Vagina (tissue), 2 donors: Measurements from ENCODE around the gene MICAL2. TPM values are rescaled to one million over a fixed set of nuclear protein-coding genes. Genes with fewer than 3 reads are reported as not detected.

Source experiments
- DNase-seq, 2 donors: peaks; one replicate each; pipeline ENCODE4 v3.0.0-alpha.2; 2017; ENCODE audit errors: extremely low spot score in 2 of 2
- H3K27ac ChIP-seq: fragments of 200-600 bp; sonication (generic); one replicate; pipeline ENCODE4 v1.5.1; 2019
- H3K27me3 ChIP-seq: fragments of 200-600 bp; sonication (generic); one replicate; pipeline ENCODE4 v1.5.1; 2019
- H3K36me3 ChIP-seq, 2 donors: fragments of 200-600 bp; sonication (generic); one replicate each; pipeline ENCODE4 v1.5.1; 2017 to 2019
- H3K4me1 ChIP-seq: fragments of 200-600 bp; sonication (generic); one replicate; pipeline ENCODE4 v1.5.1; 2019
- H3K4me3 ChIP-seq, 2 donors: fragments of 200-600 bp; sonication (generic); 1 replicate in 1 of 2; 2 replicates in 1 of 2; pipeline ENCODE4 v1.5.1; 2016 to 2019
- H3K9me3 ChIP-seq: fragments of 200-600 bp; sonication (generic); one replicate; pipeline ENCODE4 v1.5.1; 2019
- POLR2A ChIP-seq, 2 donors: fragments of 450-650 bp; IDR thresholded peaks; one replicate each; pipeline ENCODE4 v1.6.1; 2017; ENCODE audit warnings: antibody characterized with exemption in 2 of 2, mild to moderate bottlenecking in 2 of 2, moderate library complexity in 2 of 2
- POLR2AphosphoS5 ChIP-seq, 2 donors: sonication (generic); formaldehyde crosslinking; IDR thresholded peaks; one replicate each; pipeline ENCODE4 v1.9.0; 2017; ENCODE audit warnings: antibody characterized with exemption in 2 of 2, mild to moderate bottlenecking in 2 of 2, low read depth in 1 of 2; ENCODE audit not compliant: insufficient read depth in 1 of 2
- intact Hi-C: fragments of 100-400 bp; cut with DNase I; formaldehyde crosslinking; loops from one replicate; pipeline ENCODE4 v1.15.1; 2023
- total RNA-seq: library from RNA; depleted of rRNA; stranded (reverse); fragments of >200 nt; gene quantifications from one replicate; pipeline ENCODE4 v1.2.3, GENCODE V29; 2016
- TF ChIP-seq, protein P1 (sequence below), 3 experiments: fragments of 450-650 bp in 2 of 3; fragments of 200-600 bp in 1 of 3; sonication (generic) in 1 of 3; IDR thresholded peaks; one replicate each; pipeline ENCODE4 v1.5.1; 2017 to 2019; ENCODE audit warnings: antibody characterized with exemption in 3 of 3, mild to moderate bottlenecking in 2 of 3, moderate library complexity in 2 of 3

MICAL2 gene
- total RNA-seq, 1 donor from 2014 or later: 41.7 TPM

DNA sequence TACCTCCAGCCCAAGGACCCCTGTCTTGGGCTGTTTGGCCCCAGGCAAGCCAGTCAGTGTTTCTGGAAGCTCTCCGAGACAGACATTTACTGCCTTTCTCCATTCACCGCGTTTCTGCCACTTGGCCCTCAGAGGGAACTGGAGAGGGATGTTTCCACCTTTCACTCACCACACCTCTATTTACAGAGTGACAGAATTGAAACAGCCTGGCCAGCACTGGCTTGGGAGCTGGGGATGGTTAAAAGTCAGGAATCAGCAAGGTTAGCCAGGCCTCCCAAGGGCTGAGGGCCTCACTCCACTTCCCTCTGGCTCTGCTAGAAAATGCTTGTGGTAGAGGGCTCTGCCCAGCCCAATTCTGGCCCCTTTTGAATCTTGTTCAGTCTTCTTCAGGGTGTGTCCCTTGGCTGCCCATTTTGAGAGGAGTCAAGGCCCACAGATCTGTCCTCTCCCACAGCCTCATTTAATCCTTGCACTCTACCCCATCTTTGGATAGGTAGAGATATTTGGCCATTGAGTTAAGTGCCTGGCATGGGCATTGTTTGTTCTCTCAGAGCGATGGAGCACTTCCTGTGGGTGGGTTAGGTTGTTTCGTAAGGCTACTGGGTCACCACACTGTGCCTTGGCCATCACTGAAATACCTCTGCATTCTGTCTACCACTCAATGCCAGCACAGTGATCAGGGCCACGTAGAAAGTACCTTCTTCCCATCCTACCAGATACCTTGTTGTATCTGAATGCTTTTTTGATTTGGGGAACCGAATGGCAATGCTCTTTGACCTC, 119.2 kb downstream of the MICAL2 start:
- no peaks in the 10 kb centered on the region for H3K27me3 ChIP-seq
- TF ChIP-seq, protein P1, sequence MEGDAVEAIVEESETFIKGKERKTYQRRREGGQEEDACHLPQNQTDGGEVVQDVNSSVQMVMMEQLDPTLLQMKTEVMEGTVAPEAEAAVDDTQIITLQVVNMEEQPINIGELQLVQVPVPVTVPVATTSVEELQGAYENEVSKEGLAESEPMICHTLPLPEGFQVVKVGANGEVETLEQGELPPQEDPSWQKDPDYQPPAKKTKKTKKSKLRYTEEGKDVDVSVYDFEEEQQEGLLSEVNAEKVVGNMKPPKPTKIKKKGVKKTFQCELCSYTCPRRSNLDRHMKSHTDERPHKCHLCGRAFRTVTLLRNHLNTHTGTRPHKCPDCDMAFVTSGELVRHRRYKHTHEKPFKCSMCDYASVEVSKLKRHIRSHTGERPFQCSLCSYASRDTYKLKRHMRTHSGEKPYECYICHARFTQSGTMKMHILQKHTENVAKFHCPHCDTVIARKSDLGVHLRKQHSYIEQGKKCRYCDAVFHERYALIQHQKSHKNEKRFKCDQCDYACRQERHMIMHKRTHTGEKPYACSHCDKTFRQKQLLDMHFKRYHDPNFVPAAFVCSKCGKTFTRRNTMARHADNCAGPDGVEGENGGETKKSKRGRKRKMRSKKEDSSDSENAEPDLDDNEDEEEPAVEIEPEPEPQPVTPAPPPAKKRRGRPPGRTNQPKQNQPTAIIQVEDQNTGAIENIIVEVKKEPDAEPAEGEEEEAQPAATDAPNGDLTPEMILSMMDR (IDR thresholded peaks at IDR 0.05): no peak
- TF ChIP-seq POLR2A (IDR thresholded peaks at IDR 0.05) (no peak), POLR2AphosphoS5 (IDR thresholded peaks at IDR 0.05; ENCODE audit: insufficient read depth in 1 of 2, low read depth in 1 of 2) (no peak)
- H3K4me1 ChIP-seq: peaks cover 7% of the 10 kb centered on the region
- H3K36me3 ChIP-seq: peaks cover 0 to 11% of the 10 kb centered on the region in 2 donors
- no peak for DNase-seq
- intact Hi-C loops: loop anchor here (10.0 kb wide), 2 partner anchors 125 to 145 kb away; no protein-coding TSS in a partner anchor
- H3K9me3 ChIP-seq: no peaks in the 10 kb centered on the region
- no peak overlapping the region for H3K4me3 ChIP-seq
- H3K27ac ChIP-seq: no peak overlapping the region

DNA sequence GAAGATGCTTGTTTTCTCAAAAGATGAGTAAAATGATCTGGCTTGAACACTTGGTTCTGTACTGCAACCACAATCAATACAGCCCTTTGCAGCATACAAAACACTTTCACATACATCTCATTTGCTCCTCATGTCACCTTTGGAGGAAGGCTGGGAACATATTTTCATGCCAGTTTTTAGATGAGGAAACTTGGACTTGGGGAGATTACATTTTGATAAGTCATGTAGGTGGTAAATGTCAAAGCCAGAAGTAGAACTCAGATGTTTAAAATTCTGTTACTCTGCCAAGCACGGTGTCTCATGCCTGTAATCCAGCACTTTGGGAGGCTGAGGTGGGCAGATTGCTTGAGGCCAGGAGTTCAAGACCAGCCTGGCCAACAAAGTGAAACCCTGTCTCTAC, 121.8 kb downstream of the MICAL2 start:
- DNase-seq: no peak
- H3K36me3 ChIP-seq: peaks cover 0 to 9% of the 10 kb centered on the region in 2 donors
- H3K9me3 ChIP-seq: no peaks in the 10 kb centered on the region
- intact Hi-C loops: loop anchor here (10.0 kb wide), 1 partner anchor 127 kb away; no protein-coding TSS in a partner anchor
- peaks cover 9% of the 10 kb centered on the region for H3K4me1 ChIP-seq
- H3K27ac ChIP-seq: no peak overlapping the region
- H3K4me3 ChIP-seq: no peak overlapping the region
- no peaks in the 10 kb centered on the region for H3K27me3 ChIP-seq
- TF ChIP-seq POLR2A (IDR thresholded peaks at IDR 0.05): no peak
- TF ChIP-seq, protein P1 (IDR thresholded peaks at IDR 0.05): no peak
- no peak for TF ChIP-seq POLR2AphosphoS5 (IDR thresholded peaks at IDR 0.05; ENCODE audit: insufficient read depth in 1 of 2, low read depth in 1 of 2)

DNA sequence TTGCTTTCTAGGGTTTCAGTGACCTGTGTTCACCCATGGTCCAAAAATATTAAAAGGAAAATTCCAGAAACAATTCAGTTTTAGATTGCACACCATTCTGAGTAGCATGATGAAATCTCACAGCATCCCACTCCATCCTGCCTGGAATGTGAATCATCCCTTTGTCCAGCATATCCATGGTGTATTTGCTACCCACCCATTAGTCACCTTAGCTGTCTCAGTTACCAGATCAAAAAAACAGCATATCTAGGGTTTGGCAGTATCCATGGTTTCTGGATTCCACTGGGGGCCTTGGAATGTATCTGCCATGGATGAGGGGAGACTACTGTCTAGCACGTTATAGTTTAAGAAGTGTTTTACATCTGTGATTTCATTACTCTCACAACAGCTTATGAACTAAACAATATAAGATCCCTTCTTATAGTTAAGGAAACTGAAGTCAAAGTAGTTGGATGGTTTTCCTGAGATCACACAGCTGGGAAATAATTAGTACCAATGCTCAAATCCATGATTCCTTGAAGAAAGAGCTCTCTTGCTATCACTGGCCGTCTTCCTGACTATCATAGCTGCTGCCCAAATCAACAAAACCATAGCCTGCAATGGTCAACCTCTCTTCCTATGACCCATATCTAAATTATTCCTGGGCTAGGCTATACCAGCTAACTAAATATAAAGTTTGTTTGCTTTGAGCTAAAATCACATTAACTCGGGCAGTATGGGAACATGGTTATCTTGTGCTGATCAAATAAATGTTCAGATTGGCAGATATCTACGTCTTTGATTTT, 122.6 kb downstream of the MICAL2 start:
- no peaks in the 10 kb centered on the region for H3K27me3 ChIP-seq
- no peaks in the 10 kb centered on the region for H3K9me3 ChIP-seq
- DNase-seq: no peak
- no peak overlapping the region for H3K27ac ChIP-seq
- no peak overlapping the region for H3K4me3 ChIP-seq
- peaks cover 9% of the 10 kb centered on the region for H3K4me1 ChIP-seq
- H3K36me3 ChIP-seq: peaks cover 0 to 6% of the 10 kb centered on the region in 2 donors
- TF ChIP-seq POLR2AphosphoS5 (IDR thresholded peaks at IDR 0.05; ENCODE audit: insufficient read depth in 1 of 2, low read depth in 1 of 2) (no peak), POLR2A (IDR thresholded peaks at IDR 0.05) (no peak)
- TF ChIP-seq, protein P1 (IDR thresholded peaks at IDR 0.05): no peak
- intact Hi-C loops: loop anchor here (10.0 kb wide), 1 partner anchor 128 kb away; no protein-coding TSS in a partner anchor

DNA sequence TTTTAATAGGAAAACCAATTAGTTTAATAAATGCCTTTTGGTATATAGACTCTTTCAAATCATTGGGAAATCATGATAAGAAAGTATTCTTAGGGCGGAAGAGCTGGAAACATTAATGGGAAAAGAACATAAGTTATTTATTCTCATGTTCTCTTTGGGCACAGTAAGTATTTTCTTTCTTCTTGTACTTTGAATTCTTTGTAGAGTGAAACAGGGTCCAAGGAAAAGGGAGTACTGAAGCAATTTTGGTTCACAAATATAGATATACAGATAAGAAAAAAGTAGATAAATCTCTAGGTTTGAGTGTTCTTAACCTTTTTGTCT, 123.2 kb downstream of the MICAL2 start:
- Histone ChIP-seq H3K4me3 (no peak overlapping the region), H3K36me3 (peaks cover 0 to 6% of the 10 kb centered on the region in 2 donors), H3K27ac (no peak overlapping the region), H3K9me3 (no peaks in the 10 kb centered on the region), H3K27me3 (no peaks in the 10 kb centered on the region), H3K4me1 (peaks cover 9% of the 10 kb centered on the region)
- intact Hi-C loops: loop anchor here (10.0 kb wide), 1 partner anchor 129 kb away; no protein-coding TSS in a partner anchor
- no peak for DNase-seq
- TF ChIP-seq, protein P1 (IDR thresholded peaks at IDR 0.05): no peak
- TF ChIP-seq POLR2A (IDR thresholded peaks at IDR 0.05) (no peak), POLR2AphosphoS5 (IDR thresholded peaks at IDR 0.05; ENCODE audit: insufficient read depth in 1 of 2, low read depth in 1 of 2) (no peak)
